GM10266 (cell line): ENCODE measurements around the gene BSG.

Source experiments
- DNase-seq: peaks from one replicate; pipeline ENCODE4 v3.0.0; 2012; ENCODE audit errors: extremely low spot score
- CTCF ChIP-seq: IDR thresholded peaks from 2 replicates; pipeline ENCODE4 v1.5.1; 2012; ENCODE audit warnings: mild to moderate bottlenecking, low read depth; ENCODE audit not compliant: control insufficient read depth, insufficient read depth; ENCODE audit errors: missing control alignments

Gene BSG

GRCh38 chr19:536031-536880 is 36.1 kb upstream of the BSG start:
- TF ChIP-seq CTCF = no peak
- no peak for DNase-seq

GRCh38 chr19:536881-537404 is 35.5 kb upstream of the BSG start:
- no peak for TF ChIP-seq CTCF
- DNase-seq = no peak

- DNase-seq = no peak
- TF ChIP-seq CTCF = no peak
These were observed 33.6 kb upstream of the BSG start for GRCh38 chr19:538641-539428.

GRCh38 chr19:539429-540030 is 32.9 kb upstream of the BSG start:
- no peak for DNase-seq
- no peak for TF ChIP-seq CTCF

GRCh38 chr19:540867-541637 is 31.3 kb upstream of the BSG start:
- TF ChIP-seq CTCF = no peak
- no peak for DNase-seq

GRCh38 chr19:541699-542098 is 30.7 kb upstream of the BSG start:
- DNase-seq = no peak
- no peak for TF ChIP-seq CTCF
